ENCODE measurements around the gene NCAM1. TPM values are rescaled to one million over a fixed set of nuclear protein-coding genes. Genes with fewer than 3 reads are reported as not detected.

The NCAM1 gene
- polyA plus RNA-seq, 1 experiment: 0.27 TPM

DNA sequence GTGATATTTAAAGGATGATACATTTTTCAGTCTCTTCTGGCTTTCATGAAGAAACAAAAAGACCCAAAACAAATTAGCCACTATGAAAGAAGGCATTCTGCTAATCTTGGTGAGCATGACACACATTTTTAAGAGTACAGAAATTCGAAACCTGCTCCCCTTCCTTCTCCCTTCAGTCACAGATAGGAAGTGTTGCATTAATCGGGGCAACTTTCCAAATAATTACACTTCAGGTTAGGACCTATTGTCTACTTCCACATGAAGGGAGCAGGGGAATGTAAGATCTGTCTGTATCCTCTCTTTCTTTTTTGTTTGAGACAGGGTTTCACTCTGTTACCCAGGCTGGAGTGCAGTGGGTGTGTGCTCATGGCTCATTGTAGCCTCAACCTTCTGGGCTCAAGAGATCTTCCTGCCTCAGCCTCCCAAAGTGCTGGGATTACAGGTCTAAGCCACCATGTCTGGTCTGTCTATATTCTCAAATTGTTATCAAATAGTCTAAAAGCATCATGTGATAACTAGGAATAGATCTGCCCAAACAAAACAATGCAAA lies 45.8 kb downstream of the NCAM1 start:
- no peaks in the 10 kb centered on the region for H3K36me3 ChIP-seq (ENCODE audit: control insufficient read depth, insufficient read depth, low read length)
- POLR2A ChIA-PET: no interaction called here
- H3K27me3 ChIP-seq (ENCODE audit: control insufficient read depth, insufficient read depth, low read length): no peaks in the 10 kb centered on the region
- H3K4me3 ChIP-seq (ENCODE audit: low read depth, low read length): no peak overlapping the region
- CTCF ChIA-PET: no interaction called here
- no peak for DNase-seq (ENCODE audit: low read depth)
- TF ChIP-seq, protein P1, sequence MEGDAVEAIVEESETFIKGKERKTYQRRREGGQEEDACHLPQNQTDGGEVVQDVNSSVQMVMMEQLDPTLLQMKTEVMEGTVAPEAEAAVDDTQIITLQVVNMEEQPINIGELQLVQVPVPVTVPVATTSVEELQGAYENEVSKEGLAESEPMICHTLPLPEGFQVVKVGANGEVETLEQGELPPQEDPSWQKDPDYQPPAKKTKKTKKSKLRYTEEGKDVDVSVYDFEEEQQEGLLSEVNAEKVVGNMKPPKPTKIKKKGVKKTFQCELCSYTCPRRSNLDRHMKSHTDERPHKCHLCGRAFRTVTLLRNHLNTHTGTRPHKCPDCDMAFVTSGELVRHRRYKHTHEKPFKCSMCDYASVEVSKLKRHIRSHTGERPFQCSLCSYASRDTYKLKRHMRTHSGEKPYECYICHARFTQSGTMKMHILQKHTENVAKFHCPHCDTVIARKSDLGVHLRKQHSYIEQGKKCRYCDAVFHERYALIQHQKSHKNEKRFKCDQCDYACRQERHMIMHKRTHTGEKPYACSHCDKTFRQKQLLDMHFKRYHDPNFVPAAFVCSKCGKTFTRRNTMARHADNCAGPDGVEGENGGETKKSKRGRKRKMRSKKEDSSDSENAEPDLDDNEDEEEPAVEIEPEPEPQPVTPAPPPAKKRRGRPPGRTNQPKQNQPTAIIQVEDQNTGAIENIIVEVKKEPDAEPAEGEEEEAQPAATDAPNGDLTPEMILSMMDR (IDR thresholded peaks at IDR 0.05; ENCODE audit: insufficient read depth, low read depth, low read length): no peak

DNA sequence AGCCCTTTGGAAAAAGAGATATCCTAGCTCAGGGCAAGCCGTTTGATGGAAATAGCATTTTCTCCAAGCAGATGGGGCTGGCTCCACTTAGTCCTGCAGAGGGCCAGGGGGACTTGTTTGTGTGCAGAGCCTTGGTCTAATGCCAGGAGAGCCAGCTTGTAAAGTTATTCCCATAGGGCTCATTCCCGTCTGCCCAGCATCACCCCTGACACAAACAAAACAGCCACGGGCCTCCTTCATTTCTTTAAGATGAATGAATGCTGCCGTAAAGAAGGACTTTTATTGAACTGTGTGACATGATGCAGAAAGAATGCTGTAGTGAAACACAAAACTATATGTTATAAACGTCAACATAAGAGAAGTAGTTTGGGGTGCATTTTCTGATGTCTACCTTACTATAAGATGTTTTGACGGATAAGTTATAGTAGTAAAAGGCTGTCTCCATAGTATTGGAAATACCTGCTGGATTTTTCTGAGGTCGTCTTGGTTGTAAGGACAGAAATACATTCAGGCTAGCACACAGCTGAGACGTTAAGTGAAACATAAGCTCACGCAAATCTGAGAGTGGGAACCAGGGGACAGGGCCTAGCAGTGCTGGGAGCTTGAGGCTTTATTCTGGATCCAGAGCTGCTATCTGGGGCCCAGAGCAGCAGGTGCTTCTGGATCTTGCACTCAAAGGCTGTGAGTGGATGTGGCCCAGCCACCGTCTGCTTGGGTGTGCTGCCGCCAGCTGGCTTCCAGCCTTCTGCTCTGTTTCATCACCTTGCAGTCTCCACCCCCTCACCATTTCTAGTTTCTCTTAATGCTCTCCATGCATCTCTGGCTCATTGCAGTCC lies 53.3 kb downstream of the NCAM1 start:
- no peaks in the 10 kb centered on the region for H3K36me3 ChIP-seq (ENCODE audit: control insufficient read depth, insufficient read depth, low read length)
- no peak overlapping the region for H3K4me3 ChIP-seq (ENCODE audit: low read depth, low read length)
- no peak for DNase-seq (ENCODE audit: low read depth)
- H3K27me3 ChIP-seq (ENCODE audit: control insufficient read depth, insufficient read depth, low read length): no peaks in the 10 kb centered on the region
- CTCF ChIA-PET: no interaction called here
- TF ChIP-seq, protein P1 (IDR thresholded peaks at IDR 0.05; ENCODE audit: insufficient read depth, low read depth, low read length): no peak
- POLR2A ChIA-PET: no interaction called here

DNA sequence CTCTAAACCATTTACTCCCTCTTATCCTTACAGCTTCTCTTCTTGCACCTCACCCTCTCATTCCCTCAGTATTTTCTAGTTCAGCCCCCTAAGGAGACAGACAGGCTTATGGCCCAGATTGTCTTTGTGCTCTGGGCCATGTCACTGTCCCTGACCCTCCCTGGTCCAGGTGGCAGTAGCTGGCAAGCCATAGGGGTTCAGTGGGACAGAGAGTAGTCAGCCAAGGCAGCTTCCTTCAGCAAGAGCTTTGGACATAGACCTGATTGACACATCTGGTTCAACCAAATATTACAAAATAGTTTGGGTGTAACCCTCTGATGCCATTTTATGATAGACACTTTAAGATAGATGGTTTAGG lies 53.9 kb downstream of the NCAM1 start:
- H3K4me3 ChIP-seq (ENCODE audit: low read depth, low read length): no peak overlapping the region
- TF ChIP-seq, protein P1 (IDR thresholded peaks at IDR 0.05; ENCODE audit: insufficient read depth, low read depth, low read length): no peak
- no peaks in the 10 kb centered on the region for H3K27me3 ChIP-seq (ENCODE audit: control insufficient read depth, insufficient read depth, low read length)
- DNase-seq (ENCODE audit: low read depth): no peak
- ChIA-PET POLR2A (no interaction called here), CTCF (no interaction called here)
- H3K36me3 ChIP-seq (ENCODE audit: control insufficient read depth, insufficient read depth, low read length): no peaks in the 10 kb centered on the region

DNA sequence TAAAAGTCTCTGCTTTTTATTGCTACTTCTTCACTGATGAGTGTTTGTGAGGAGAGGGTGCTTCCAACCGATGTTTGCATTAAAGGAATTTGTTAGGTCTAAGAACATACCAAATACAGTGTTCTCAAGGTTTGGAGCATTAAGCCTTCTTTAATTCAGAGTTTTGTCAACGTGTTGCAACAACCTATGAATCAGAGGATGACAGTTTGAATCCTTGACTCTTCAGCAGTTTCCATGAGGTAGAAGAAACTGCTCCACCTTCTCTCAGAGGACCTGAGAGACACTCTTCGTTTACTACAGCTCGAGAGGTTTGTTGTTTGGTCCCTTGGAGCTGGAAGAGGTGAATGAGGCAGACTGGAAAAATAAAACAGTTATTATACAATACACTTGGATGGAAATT lies 55.7 kb downstream of the NCAM1 start:
- H3K36me3 ChIP-seq (ENCODE audit: control insufficient read depth, insufficient read depth, low read length): no peaks in the 10 kb centered on the region
- no peak for DNase-seq (ENCODE audit: low read depth)
- no peak overlapping the region for H3K4me3 ChIP-seq (ENCODE audit: low read depth, low read length)
- ChIA-PET CTCF (interaction anchor here (0.7 to 1.4 kb wide), 2 partner anchors 9 to 272 kb away, joined by 3 read pairs; no protein-coding TSS in a partner anchor), POLR2A (no interaction called here)
- no peaks in the 10 kb centered on the region for H3K27me3 ChIP-seq (ENCODE audit: control insufficient read depth, insufficient read depth, low read length)
- TF ChIP-seq, protein P1 (IDR thresholded peaks at IDR 0.05; ENCODE audit: insufficient read depth, low read depth, low read length): no peak

DNA sequence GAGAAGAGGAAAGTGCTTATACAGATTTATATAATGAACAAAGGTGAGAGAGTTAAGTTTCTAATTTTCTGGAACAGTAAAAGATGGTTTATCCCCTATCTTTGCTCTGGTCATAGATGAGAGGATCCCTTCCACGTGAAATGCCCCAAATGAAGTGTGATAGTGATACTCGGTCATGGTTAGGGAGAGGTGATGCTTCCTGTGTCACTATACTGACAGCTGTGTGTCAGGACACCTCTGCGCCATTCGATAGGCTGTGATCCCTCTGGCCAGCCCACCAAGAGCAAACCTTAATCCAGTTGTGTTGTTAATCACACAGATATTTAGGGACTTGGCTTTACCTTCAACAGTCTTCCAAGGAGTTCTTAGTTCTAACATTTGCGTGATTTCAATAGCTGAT lies 57.7 kb downstream of the NCAM1 start:
- ChIA-PET CTCF (no interaction called here), POLR2A (no interaction called here)
- Histone ChIP-seq H3K27me3 (ENCODE audit: control insufficient read depth, insufficient read depth, low read length) (no peaks in the 10 kb centered on the region), H3K36me3 (ENCODE audit: control insufficient read depth, insufficient read depth, low read length) (no peaks in the 10 kb centered on the region), H3K4me3 (ENCODE audit: low read depth, low read length) (no peak overlapping the region)
- no peak for DNase-seq (ENCODE audit: low read depth)
- TF ChIP-seq, protein P1 (IDR thresholded peaks at IDR 0.05; ENCODE audit: insufficient read depth, low read depth, low read length): no peak
